HL-60 (cell line): ENCODE results near the gene MAD1L1.

ENCODE experiments used
- POLR2AphosphoS5 ChIP-seq: IDR thresholded peaks from 2 replicates; pipeline ENCODE4 v1.6.1; 2012; ENCODE audit warnings: low read depth
- SPI1 ChIP-seq: IDR thresholded peaks from 2 replicates; pipeline ENCODE4 v1.6.1; 2012; ENCODE audit warnings: low read depth, mild to moderate bottlenecking, borderline replicate concordance
- TF ChIP-seq, protein P1 (sequence below): IDR thresholded peaks from one replicate; pipeline ENCODE4 v1.5.1; 2011; ENCODE audit warnings: low read length, control low read depth, inconsistent platforms; ENCODE audit not compliant: insufficient read depth
- TF ChIP-seq, protein P2 (sequence below): IDR thresholded peaks from 2 replicates; pipeline ENCODE4 v1.6.1; 2012; ENCODE audit warnings: low read depth; ENCODE audit not compliant: insufficient replicate concordance

DNA sequence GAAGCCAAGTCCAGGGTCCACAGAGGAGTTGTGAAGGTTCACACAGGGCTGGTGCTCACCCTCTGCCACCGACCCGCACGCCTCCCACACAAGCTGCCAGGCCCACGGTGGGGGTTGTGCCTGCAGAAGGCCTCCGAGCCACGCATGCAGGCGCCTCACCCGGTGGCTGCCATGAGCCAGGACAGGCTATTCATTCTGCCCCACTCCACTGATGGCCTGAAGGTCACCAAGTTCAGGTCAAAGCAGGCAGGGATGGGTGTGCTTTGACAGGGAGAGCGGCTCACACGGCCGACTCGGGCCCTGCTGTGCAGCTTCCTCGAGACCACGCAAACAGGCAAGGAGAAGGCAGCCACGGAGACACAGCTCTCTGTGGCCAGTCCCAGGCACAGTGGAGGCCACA, 143.9 kb downstream of the MAD1L1 start:
- TF ChIP-seq, protein P1, sequence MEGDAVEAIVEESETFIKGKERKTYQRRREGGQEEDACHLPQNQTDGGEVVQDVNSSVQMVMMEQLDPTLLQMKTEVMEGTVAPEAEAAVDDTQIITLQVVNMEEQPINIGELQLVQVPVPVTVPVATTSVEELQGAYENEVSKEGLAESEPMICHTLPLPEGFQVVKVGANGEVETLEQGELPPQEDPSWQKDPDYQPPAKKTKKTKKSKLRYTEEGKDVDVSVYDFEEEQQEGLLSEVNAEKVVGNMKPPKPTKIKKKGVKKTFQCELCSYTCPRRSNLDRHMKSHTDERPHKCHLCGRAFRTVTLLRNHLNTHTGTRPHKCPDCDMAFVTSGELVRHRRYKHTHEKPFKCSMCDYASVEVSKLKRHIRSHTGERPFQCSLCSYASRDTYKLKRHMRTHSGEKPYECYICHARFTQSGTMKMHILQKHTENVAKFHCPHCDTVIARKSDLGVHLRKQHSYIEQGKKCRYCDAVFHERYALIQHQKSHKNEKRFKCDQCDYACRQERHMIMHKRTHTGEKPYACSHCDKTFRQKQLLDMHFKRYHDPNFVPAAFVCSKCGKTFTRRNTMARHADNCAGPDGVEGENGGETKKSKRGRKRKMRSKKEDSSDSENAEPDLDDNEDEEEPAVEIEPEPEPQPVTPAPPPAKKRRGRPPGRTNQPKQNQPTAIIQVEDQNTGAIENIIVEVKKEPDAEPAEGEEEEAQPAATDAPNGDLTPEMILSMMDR, result no peak
- TF ChIP-seq POLR2AphosphoS5 (no peak), SPI1 (no peak)
- TF ChIP-seq, protein P2, sequence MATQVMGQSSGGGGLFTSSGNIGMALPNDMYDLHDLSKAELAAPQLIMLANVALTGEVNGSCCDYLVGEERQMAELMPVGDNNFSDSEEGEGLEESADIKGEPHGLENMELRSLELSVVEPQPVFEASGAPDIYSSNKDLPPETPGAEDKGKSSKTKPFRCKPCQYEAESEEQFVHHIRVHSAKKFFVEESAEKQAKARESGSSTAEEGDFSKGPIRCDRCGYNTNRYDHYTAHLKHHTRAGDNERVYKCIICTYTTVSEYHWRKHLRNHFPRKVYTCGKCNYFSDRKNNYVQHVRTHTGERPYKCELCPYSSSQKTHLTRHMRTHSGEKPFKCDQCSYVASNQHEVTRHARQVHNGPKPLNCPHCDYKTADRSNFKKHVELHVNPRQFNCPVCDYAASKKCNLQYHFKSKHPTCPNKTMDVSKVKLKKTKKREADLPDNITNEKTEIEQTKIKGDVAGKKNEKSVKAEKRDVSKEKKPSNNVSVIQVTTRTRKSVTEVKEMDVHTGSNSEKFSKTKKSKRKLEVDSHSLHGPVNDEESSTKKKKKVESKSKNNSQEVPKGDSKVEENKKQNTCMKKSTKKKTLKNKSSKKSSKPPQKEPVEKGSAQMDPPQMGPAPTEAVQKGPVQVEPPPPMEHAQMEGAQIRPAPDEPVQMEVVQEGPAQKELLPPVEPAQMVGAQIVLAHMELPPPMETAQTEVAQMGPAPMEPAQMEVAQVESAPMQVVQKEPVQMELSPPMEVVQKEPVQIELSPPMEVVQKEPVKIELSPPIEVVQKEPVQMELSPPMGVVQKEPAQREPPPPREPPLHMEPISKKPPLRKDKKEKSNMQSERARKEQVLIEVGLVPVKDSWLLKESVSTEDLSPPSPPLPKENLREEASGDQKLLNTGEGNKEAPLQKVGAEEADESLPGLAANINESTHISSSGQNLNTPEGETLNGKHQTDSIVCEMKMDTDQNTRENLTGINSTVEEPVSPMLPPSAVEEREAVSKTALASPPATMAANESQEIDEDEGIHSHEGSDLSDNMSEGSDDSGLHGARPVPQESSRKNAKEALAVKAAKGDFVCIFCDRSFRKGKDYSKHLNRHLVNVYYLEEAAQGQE, result no peak
